Right lobe of liver (tissue), 4 donors: ENCODE data around the gene H6PD.

Experiments
- CTCF ChIP-seq, 4 donors: fragments of 200-600 bp in 3 of 4; fragments of 450-650 bp in 1 of 4; IDR thresholded peaks; one replicate each; pipeline versions ENCODE4 v1.5.1 to v1.8.0; 2016 to 2022; ENCODE audit warnings: antibody characterized with exemption in 4 of 4, mild to moderate bottlenecking in 2 of 4
- POLR2A ChIP-seq: fragments of 450-650 bp; IDR thresholded peaks from one replicate; pipeline ENCODE4 v1.6.1; 2017; ENCODE audit warnings: antibody characterized with exemption, mild to moderate bottlenecking
- donor health status: DM: no; HTN: no; CAD: no.
- donor health status: DM: no; HTN: no; CAD: no.
- donor health status: DM: no; HTN: yes; CAD: no.

GRCh38 chr1:9273177-9273576, 38.6 kb downstream of the H6PD start:
- TF ChIP-seq CTCF (IDR thresholded peaks at IDR 0.05) = no peak
- TF ChIP-seq POLR2A = no peak
